SU-DHL-6 (cell line): ENCODE measurements around the gene EMP1.

ENCODE experiments used
- H2AFZ ChIP-seq: fragments of 200-600 bp; sonication (generic); 2 replicates; pipeline ENCODE4 v1.6.1; 2014; ENCODE audit warnings: low read depth, mild to moderate bottlenecking, moderate library complexity, mixed read lengths, antibody characterized with exemption, low read length; ENCODE audit not compliant: severe bottlenecking
- H3F3A ChIP-seq: fragments of 200-600 bp; shearing (Covaris generic); 2 replicates; pipeline ENCODE4 v1.6.0; 2016; ENCODE audit warnings: antibody characterized with exemption, mild to moderate bottlenecking; ENCODE audit not compliant: insufficient read depth
- H3K27ac ChIP-seq: fragments of 200-600 bp; sonication (generic); 2 replicates; pipeline ENCODE4 v1.5.1; 2016; ENCODE audit warnings: low read depth, mild to moderate bottlenecking, low read length, moderate library complexity, mixed read lengths
- H3K27me3 ChIP-seq: fragments of 200-600 bp; sonication (generic), shearing (Covaris generic); 2 replicates; pipeline ENCODE4 v1.6.0; 2014; ENCODE audit warnings: mild to moderate bottlenecking, low read length
- H3K36me3 ChIP-seq: fragments of 200-600 bp; sonication (generic); 2 replicates; pipeline ENCODE4 v1.6.1; 2014; ENCODE audit warnings: mild to moderate bottlenecking, low read length, mixed read lengths
- H3K4me2 ChIP-seq: fragments of 300-600, 200-600 bp; shearing (Covaris generic), sonication (generic); 2 replicates; pipeline ENCODE4 v1.6.0; 2014; ENCODE audit warnings: low read length, low read depth, mild to moderate bottlenecking; ENCODE audit not compliant: poor library complexity, severe bottlenecking
- H3K4me3 ChIP-seq: fragments of 200-600 bp; sonication (generic); 2 replicates; pipeline ENCODE4 v1.5.1; 2014; ENCODE audit warnings: antibody characterized with exemption, low read length, mild to moderate bottlenecking, mixed read lengths; ENCODE audit not compliant: insufficient read depth, poor library complexity, severe bottlenecking
- H3K79me2 ChIP-seq: fragments of 200-600 bp; sonication (generic); 2 replicates; pipeline ENCODE4 v1.6.1; 2014; ENCODE audit warnings: mild to moderate bottlenecking, low read length, moderate library complexity; ENCODE audit not compliant: insufficient read depth
- H3K9ac ChIP-seq: fragments of 200-600 bp; sonication (generic); 2 replicates; pipeline ENCODE4 v1.7.0; 2014; ENCODE audit warnings: mild to moderate bottlenecking, low read length
- H3K9me2 ChIP-seq: fragments of 200-600 bp; sonication (generic); replicated peaks from 2 replicates; pipeline ENCODE4 v1.6.1; 2014; ENCODE audit warnings: low read length; ENCODE audit not compliant: insufficient read depth
- H3K9me3 ChIP-seq: fragments of 200-600 bp; sonication (generic); 2 replicates; pipeline ENCODE4 v1.6.1; 2014; ENCODE audit warnings: low read length, mixed read lengths; ENCODE audit not compliant: insufficient read depth
- H4K20me1 ChIP-seq: fragments of 200-600 bp; sonication (generic); 2 replicates; pipeline ENCODE4 v1.6.1; 2014; ENCODE audit warnings: low read depth, mild to moderate bottlenecking, antibody characterized with exemption, low read length, moderate library complexity, mixed read lengths
- CTCF ChIP-seq: fragments of 200-600 bp; sonication (generic); IDR thresholded peaks from one replicate; pipeline ENCODE4 v1.5.1; 2017; ENCODE audit warnings: antibody characterized with exemption, mild to moderate bottlenecking, low read length, moderate library complexity; ENCODE audit not compliant: insufficient read depth, poor library complexity, severe bottlenecking
- EZH2phosphoT487 ChIP-seq: fragments of 200-600 bp; sonication (generic), shearing (Covaris generic); conservative IDR thresholded peaks from 2 replicates; pipeline ENCODE4 v1.6.1; 2018; ENCODE audit warnings: mild to moderate bottlenecking, antibody characterized with exemption, low read length, moderate library complexity, mixed read lengths

EMP1 gene

GRCh38 chr12:13206560-13206897, 10.0 kb downstream of the EMP1 start:
- no peak overlapping the region for H2AFZ ChIP-seq
- no peak overlapping the region for H3K27ac ChIP-seq
- TF ChIP-seq CTCF (no peak), EZH2phosphoT487 (no peak)
- H3K36me3 ChIP-seq = no peaks in the 10 kb centered on the region
- H3K4me3 ChIP-seq = no peak overlapping the region
- no peak overlapping the region for H3K9ac ChIP-seq
- H3K9me3 ChIP-seq = no peaks in the 10 kb centered on the region
- H3K79me2 ChIP-seq = no peaks in the 10 kb centered on the region
- no peaks in the 10 kb centered on the region for H3K9me2 ChIP-seq
- H3K27me3 ChIP-seq = no peaks in the 10 kb centered on the region
- H3K4me2 ChIP-seq = no peak overlapping the region
- H3F3A ChIP-seq = no peaks in the 10 kb centered on the region
- no peaks in the 10 kb centered on the region for H4K20me1 ChIP-seq

GRCh38 chr12:13208533-13209435, 12.3 kb downstream of the EMP1 start:
- Histone ChIP-seq H3K4me3 (no peak overlapping the region), H3K79me2 (no peaks in the 10 kb centered on the region), H2AFZ (no peak overlapping the region), H3K9me2 (no peaks in the 10 kb centered on the region), H3K4me2 (no peak overlapping the region), H3F3A (no peaks in the 10 kb centered on the region), H3K9ac (no peak overlapping the region), H3K9me3 (no peaks in the 10 kb centered on the region), H4K20me1 (no peaks in the 10 kb centered on the region), H3K27ac (no peak overlapping the region), H3K36me3 (no peaks in the 10 kb centered on the region), H3K27me3 (no peaks in the 10 kb centered on the region)
- TF ChIP-seq EZH2phosphoT487 = no peak
- TF ChIP-seq CTCF = no peak

GRCh38 chr12:13209436-13210235, 13.1 kb downstream of the EMP1 start:
- no peak overlapping the region for H3K27ac ChIP-seq
- no peak overlapping the region for H2AFZ ChIP-seq
- no peaks in the 10 kb centered on the region for H4K20me1 ChIP-seq
- H3K9me3 ChIP-seq = no peaks in the 10 kb centered on the region
- no peaks in the 10 kb centered on the region for H3K9me2 ChIP-seq
- H3K4me3 ChIP-seq = no peak overlapping the region
- no peaks in the 10 kb centered on the region for H3K27me3 ChIP-seq
- TF ChIP-seq CTCF (no peak), EZH2phosphoT487 (no peak)
- no peak overlapping the region for H3K9ac ChIP-seq
- no peaks in the 10 kb centered on the region for H3F3A ChIP-seq
- no peak overlapping the region for H3K4me2 ChIP-seq
- no peaks in the 10 kb centered on the region for H3K36me3 ChIP-seq
- H3K79me2 ChIP-seq = no peaks in the 10 kb centered on the region
